OCI-LY7 (cell line): ENCODE results near the gene PIGBOS1. TPM values are rescaled to one million over a fixed set of nuclear protein-coding genes. Genes with fewer than 3 reads are reported as not detected.

Source experiments
- BruUV-seq: library from RNA; stranded (reverse); fragments of 400-500 nt; replicated peaks from 2 replicates; lab custom pipeline; 2021; lab: Mats Ljungman, UMichigan
- CTCF ChIA-PET: fragments of 300-600 bp; sonication (Branson Sonifier 250); formaldehyde crosslinking; loops from one replicate; lab custom pipeline; 2022; ENCODE audit warnings: antibody characterized with exemption; ENCODE audit not compliant: unreplicated experiment; lab: Charles Lee
- POLR2A ChIA-PET: fragments of 300-600 bp; sonication (Branson Sonifier 250); formaldehyde crosslinking; loops from one replicate; lab custom pipeline; 2022; ENCODE audit warnings: antibody characterized with exemption; lab: Charles Lee
- DNase-seq: peaks from one replicate; pipeline ENCODE4 v3.0.0-alpha.2; 2015; ENCODE audit warnings: low spot score
- H2AFZ ChIP-seq: fragments of 200-600 bp; sonication (generic), shearing (Covaris generic); 2 replicates; pipeline ENCODE4 v1.6.1; 2014; ENCODE audit warnings: mild to moderate bottlenecking, antibody characterized with exemption, low read length, moderate library complexity
- H3K27ac ChIP-seq: fragments of 200-600 bp; sonication (generic); 2 replicates; pipeline ENCODE4 v1.5.1; 2014; ENCODE audit warnings: mixed run types, low read depth, mild to moderate bottlenecking, moderate library complexity, low read length, inconsistent platforms; ENCODE audit not compliant: poor library complexity, severe bottlenecking
- H3K36me3 ChIP-seq: fragments of 200-600 bp; sonication (generic); 2 replicates; pipeline ENCODE4 v1.6.1; 2014; ENCODE audit warnings: mild to moderate bottlenecking, antibody characterized with exemption, low read length, moderate library complexity, mixed read lengths; ENCODE audit not compliant: insufficient read depth
- H3K4me1 ChIP-seq: fragments of 200-600 bp; sonication (generic); 2 replicates; pipeline ENCODE4 v1.5.1; 2014; ENCODE audit warnings: mild to moderate bottlenecking, low read length; ENCODE audit not compliant: insufficient read depth, poor library complexity, severe bottlenecking
- H3K4me2 ChIP-seq: fragments of 200-600 bp; sonication (generic); 2 replicates; pipeline ENCODE4 v1.6.1; 2014; ENCODE audit warnings: mild to moderate bottlenecking, low read length
- H3K4me3 ChIP-seq: fragments of 200-600 bp; sonication (generic); 2 replicates; pipeline ENCODE4 v1.5.1; 2014; ENCODE audit warnings: mild to moderate bottlenecking, low read depth, low read length; ENCODE audit not compliant: poor library complexity, severe bottlenecking
- H3K79me2 ChIP-seq: fragments of 200-600 bp; sonication (generic); 2 replicates; pipeline ENCODE4 v1.6.1; 2016; ENCODE audit warnings: low read depth, mild to moderate bottlenecking, low read length, moderate library complexity, mixed read lengths; ENCODE audit not compliant: insufficient read depth
- H3K9me2 ChIP-seq: fragments of 200-600 bp; sonication (generic); 2 replicates; pipeline ENCODE4 v1.6.1; 2016; ENCODE audit warnings: mild to moderate bottlenecking, low read length, mixed read lengths; ENCODE audit not compliant: insufficient read depth
- H3K9me3 ChIP-seq: fragments of 200-600 bp; sonication (generic); 2 replicates; pipeline ENCODE4 v1.6.1; 2014; ENCODE audit warnings: mild to moderate bottlenecking, mixed run types, low read length, mixed read lengths
- H4K20me1 ChIP-seq: fragments of 200-600 bp; sonication (generic); 2 replicates; pipeline ENCODE4 v1.6.1; 2014; ENCODE audit warnings: mild to moderate bottlenecking, antibody characterized with exemption, low read length, moderate library complexity, mixed read lengths; ENCODE audit not compliant: insufficient read depth
- EZH2phosphoT487 ChIP-seq: fragments of 200-600 bp; sonication (generic); IDR thresholded peaks from 2 replicates; pipeline ENCODE4 v1.6.1; 2018; ENCODE audit warnings: low read depth, borderline replicate concordance, mild to moderate bottlenecking, mixed run types, antibody characterized with exemption, low read length, moderate library complexity, mixed read lengths
- intact Hi-C: fragments of 100-400 bp; cut with micrococcal nuclease; formaldehyde crosslinking; loops from one replicate; pipeline ENCODE4 v1.10.0; 2022; ENCODE audit not compliant: unreplicated experiment
- total RNA-seq, 2 experiments: library from RNA; depleted of rRNA in 1 of 2; stranded (reverse); fragments of >200 nt in 1 of 2; shearing (Covaris generic) in 1 of 2; gene quantifications; 2 replicates each; pipeline ENCODE4 v1.2.3, GENCODE V29; 2014 to 2022
- TF ChIP-seq, protein P1 (sequence below): fragments of 200-600 bp; sonication (generic); conservative IDR thresholded peaks from 2 replicates; pipeline ENCODE4 v1.5.1; 2014; ENCODE audit warnings: mild to moderate bottlenecking, antibody characterized with exemption, low read length, moderate library complexity, mixed read lengths

The PIGBOS1 gene
- total RNA-seq, 2 experiments from 2014 or later = 10.4 to 14.8 TPM

DNA sequence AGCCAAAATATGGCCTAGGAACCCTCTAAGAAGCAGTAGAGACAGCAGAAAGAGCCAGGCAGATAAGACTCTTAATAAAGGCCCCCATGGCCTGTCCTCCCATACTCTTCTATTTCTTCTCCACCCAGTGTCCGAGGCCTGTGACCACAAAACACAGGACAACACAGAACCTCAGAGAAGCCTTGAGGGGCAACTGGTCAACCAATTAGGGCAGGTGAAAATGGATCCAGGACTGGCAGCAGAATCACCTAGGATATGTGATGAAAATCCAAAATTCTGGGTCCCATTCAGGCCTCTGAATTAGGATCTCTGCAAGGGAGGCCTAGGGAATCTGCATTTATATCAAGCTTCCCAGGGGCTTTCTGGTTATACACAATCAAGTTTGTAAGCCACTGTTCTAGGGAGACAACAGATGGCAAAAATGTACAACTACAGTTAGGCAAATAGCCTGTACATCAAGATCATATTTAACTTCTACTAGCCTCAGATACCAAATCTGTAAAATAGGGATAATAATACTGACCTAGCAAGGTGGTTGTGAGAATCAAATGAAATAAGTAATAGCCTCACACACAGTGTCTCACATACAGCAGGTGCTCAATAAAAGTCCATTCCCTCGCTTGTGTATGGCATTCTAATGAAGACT is 39.7 kb downstream of the PIGBOS1 start:
- TF ChIP-seq, protein P1, sequence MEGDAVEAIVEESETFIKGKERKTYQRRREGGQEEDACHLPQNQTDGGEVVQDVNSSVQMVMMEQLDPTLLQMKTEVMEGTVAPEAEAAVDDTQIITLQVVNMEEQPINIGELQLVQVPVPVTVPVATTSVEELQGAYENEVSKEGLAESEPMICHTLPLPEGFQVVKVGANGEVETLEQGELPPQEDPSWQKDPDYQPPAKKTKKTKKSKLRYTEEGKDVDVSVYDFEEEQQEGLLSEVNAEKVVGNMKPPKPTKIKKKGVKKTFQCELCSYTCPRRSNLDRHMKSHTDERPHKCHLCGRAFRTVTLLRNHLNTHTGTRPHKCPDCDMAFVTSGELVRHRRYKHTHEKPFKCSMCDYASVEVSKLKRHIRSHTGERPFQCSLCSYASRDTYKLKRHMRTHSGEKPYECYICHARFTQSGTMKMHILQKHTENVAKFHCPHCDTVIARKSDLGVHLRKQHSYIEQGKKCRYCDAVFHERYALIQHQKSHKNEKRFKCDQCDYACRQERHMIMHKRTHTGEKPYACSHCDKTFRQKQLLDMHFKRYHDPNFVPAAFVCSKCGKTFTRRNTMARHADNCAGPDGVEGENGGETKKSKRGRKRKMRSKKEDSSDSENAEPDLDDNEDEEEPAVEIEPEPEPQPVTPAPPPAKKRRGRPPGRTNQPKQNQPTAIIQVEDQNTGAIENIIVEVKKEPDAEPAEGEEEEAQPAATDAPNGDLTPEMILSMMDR = no peak
- no peak for TF ChIP-seq EZH2phosphoT487
- CTCF ChIA-PET = no interaction called here
- Histone ChIP-seq H3K79me2 (no peaks in the 10 kb centered on the region), H3K9me2 (no peaks in the 10 kb centered on the region), H4K20me1 (no peaks in the 10 kb centered on the region), H3K27ac (no peak overlapping the region), H3K9me3 (no peaks in the 10 kb centered on the region), H3K4me3 (no peak overlapping the region), H2AFZ (peak overlapping the region; percentile 49; the same call in 1 of the 2 replicates), H3K4me1 (peaks cover 7% of the 10 kb centered on the region), H3K36me3 (no peaks in the 10 kb centered on the region), H3K4me2 (0 out of 2 replicates have a peak overlapping the region, but pooled peaks have one; percentile 11)
- POLR2A ChIA-PET = interaction anchor here (0.5 kb wide), 1 partner anchor 55 kb away, joined by 3 read pairs; no protein-coding TSS in a partner anchor
- no TSS peak for BruUV-seq
- no peak for DNase-seq
- intact Hi-C loops = no loop called here

DNA sequence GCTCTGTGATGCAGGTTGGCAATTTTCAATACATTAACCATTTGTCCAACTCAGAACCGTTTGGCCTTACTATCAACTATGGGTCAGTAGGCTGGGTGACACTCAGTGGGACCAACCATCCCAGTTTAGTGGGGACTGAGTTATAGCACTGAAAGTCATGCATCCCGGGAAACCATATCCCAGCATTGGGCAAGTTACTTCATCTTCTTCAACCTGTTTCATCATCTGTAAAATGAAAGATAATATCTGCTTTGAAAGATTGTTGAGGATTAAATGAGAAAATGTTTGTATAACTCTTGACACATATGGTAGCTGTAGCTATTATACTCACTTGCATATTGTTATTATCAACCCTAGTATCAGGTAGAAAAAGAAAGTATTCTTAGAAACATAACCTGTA is 41.2 kb downstream of the PIGBOS1 start:
- POLR2A ChIA-PET = no interaction called here
- Histone ChIP-seq H3K27ac (no peak overlapping the region), H3K4me3 (no peak overlapping the region), H3K9me3 (no peaks in the 10 kb centered on the region), H2AFZ (no peak overlapping the region), H3K79me2 (no peaks in the 10 kb centered on the region), H3K4me1 (peaks cover 7% of the 10 kb centered on the region), H3K36me3 (no peaks in the 10 kb centered on the region), H4K20me1 (no peaks in the 10 kb centered on the region), H3K9me2 (no peaks in the 10 kb centered on the region), H3K4me2 (no peak overlapping the region)
- CTCF ChIA-PET = no interaction called here
- TF ChIP-seq, protein P1 = no peak
- TF ChIP-seq EZH2phosphoT487 = no peak
- intact Hi-C loops = no loop called here
- no peak for DNase-seq
- BruUV-seq = no TSS peak

DNA sequence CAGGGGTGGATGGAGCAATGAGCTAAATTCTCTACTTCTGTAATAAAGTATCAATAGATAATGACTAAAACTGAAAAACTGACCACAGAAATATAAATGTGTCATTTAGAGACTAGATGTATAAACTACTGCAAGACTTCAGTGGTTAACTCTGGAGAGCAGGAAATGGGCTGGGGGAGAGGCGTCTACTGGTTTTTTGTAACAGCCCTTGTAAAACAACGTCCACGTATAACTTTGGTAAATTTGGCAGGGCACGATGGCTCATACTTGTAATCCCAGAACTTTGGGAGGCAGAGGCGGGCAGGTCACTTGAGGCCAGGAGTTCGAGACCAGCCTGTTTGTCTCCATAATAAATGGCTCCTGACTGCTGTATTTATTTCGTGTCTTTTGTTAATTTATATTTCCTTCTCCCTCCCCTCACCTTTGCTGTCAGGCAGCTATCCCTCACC is 41.8 kb downstream of the PIGBOS1 start:
- no peaks in the 10 kb centered on the region for H3K9me3 ChIP-seq
- H2AFZ ChIP-seq = no peak overlapping the region
- no peaks in the 10 kb centered on the region for H3K9me2 ChIP-seq
- no peaks in the 10 kb centered on the region for H3K79me2 ChIP-seq
- H3K27ac ChIP-seq = no peak overlapping the region
- POLR2A ChIA-PET = interaction anchor here (1.3 kb wide), 1 partner anchor 56 kb away, joined by 3 read pairs; no protein-coding TSS in a partner anchor
- CTCF ChIA-PET = no interaction called here
- TF ChIP-seq, protein P1 = no peak
- no peak for TF ChIP-seq EZH2phosphoT487
- no peak for DNase-seq
- H3K4me3 ChIP-seq = no peak overlapping the region
- intact Hi-C loops = no loop called here
- peaks cover 7% of the 10 kb centered on the region for H3K4me1 ChIP-seq
- H3K36me3 ChIP-seq = no peaks in the 10 kb centered on the region
- H4K20me1 ChIP-seq = no peaks in the 10 kb centered on the region
- H3K4me2 ChIP-seq = no peak overlapping the region
- BruUV-seq = no TSS peak
